Endothelial cell of umbilical vein (primary cell): ENCODE results near the gene SLC9B1. TPM values are rescaled to one million over a fixed set of nuclear protein-coding genes. Genes with fewer than 3 reads are reported as not detected.

Experiments
- BruUV-seq: library from RNA; stranded (reverse); fragments of 400-500 nt; replicated peaks from 2 replicates; lab custom pipeline; 2021; lab: Mats Ljungman, UMichigan
- CTCF ChIA-PET: fragments of 300-600, 350-600 bp; sonication (Branson Sonifier 250); formaldehyde crosslinking; loops from one replicate; lab custom pipeline; 2021; ENCODE audit warnings: antibody characterized with exemption, inconsistent platforms; lab: Charles Lee
- POLR2A ChIA-PET: fragments of 300-600, 350-600 bp; sonication (Branson Sonifier 250); formaldehyde crosslinking; loops from one replicate; lab custom pipeline; 2021; ENCODE audit warnings: antibody characterized with exemption, inconsistent platforms; lab: Charles Lee
- DNase-seq: peaks from one replicate; pipeline ENCODE4 v3.0.0-alpha.2; 2011; ENCODE audit warnings: low read depth, low spot score
- FAIRE-seq: peaks from 2 replicates; lab custom pipeline; 2011; peaks lifted over from hg19 to GRCh38; lab: Jason Lieb, UNC
- H2AFZ ChIP-seq: 2 replicates; pipeline ENCODE4 v1.6.0; 2012; ENCODE audit warnings: low read depth, low read length, control low read depth, inconsistent platforms
- H3K27ac ChIP-seq: 2 replicates; pipeline ENCODE4 v1.5.1; 2011; ENCODE audit warnings: low read depth, mild to moderate bottlenecking, control low read depth, low read length, moderate library complexity; ENCODE audit not compliant: insufficient read depth
- H3K27me3 ChIP-seq, 2 experiments: 2 replicates each; pipeline versions ENCODE4 v1.6.0 to v1.6.1; 2011; ENCODE audit warnings: low read length in 2 of 2, mixed read lengths in 1 of 2; ENCODE audit not compliant: control insufficient read depth in 2 of 2, insufficient read depth in 2 of 2
- H3K36me3 ChIP-seq, 2 experiments: 2 replicates in 1 of 2; 3 replicates in 1 of 2; pipeline ENCODE4 v1.5.1; 2011; ENCODE audit warnings: low read length in 2 of 2, mild to moderate bottlenecking in 1 of 2, moderate library complexity in 1 of 2; ENCODE audit not compliant: control insufficient read depth in 2 of 2, insufficient read depth in 2 of 2; ENCODE audit errors: extremely low read depth in 1 of 2
- H3K4me1 ChIP-seq: 3 replicates; pipeline ENCODE4 v1.5.1; 2011; ENCODE audit warnings: mild to moderate bottlenecking, low read length; ENCODE audit not compliant: control insufficient read depth, insufficient read depth; ENCODE audit errors: extremely low read depth
- H3K4me2 ChIP-seq: 2 replicates; pipeline ENCODE4 v1.6.1; 2011; ENCODE audit warnings: low read length, control low read depth, mixed read lengths; ENCODE audit not compliant: insufficient read depth
- H3K4me3 ChIP-seq, 3 experiments: fragments of 200-600 bp in 1 of 3; sonication (generic), shearing (Covaris generic) in 1 of 3; replicated peaks in 1 of 3; 2 replicates each; pipeline ENCODE4 v1.5.1; 2011 to 2016; ENCODE audit warnings: control low read depth in 3 of 3, low read length in 3 of 3, mild to moderate bottlenecking in 2 of 3, inconsistent platforms in 1 of 3, low read depth in 1 of 3, moderate library complexity in 1 of 3; ENCODE audit not compliant: insufficient read depth in 1 of 3
- H3K79me2 ChIP-seq: 2 replicates; pipeline ENCODE4 v1.6.0; 2012; ENCODE audit warnings: low read length, inconsistent platforms; ENCODE audit not compliant: control insufficient read depth, insufficient read depth
- H3K9ac ChIP-seq: replicated peaks from 2 replicates; pipeline ENCODE3; 2011; ENCODE audit warnings: low read length, control low read depth; ENCODE audit not compliant: insufficient read depth; ENCODE audit errors: extremely low read depth
- H3K9me1 ChIP-seq: replicated peaks from 3 replicates; pipeline ENCODE4 v1.6.0; 2011; ENCODE audit warnings: mild to moderate bottlenecking, low read length; ENCODE audit not compliant: control insufficient read depth, insufficient read depth; ENCODE audit errors: extremely low read depth
- H3K9me3 ChIP-seq: replicated peaks from 2 replicates; pipeline ENCODE4 v1.5.1; 2012; ENCODE audit warnings: low read length, inconsistent platforms; ENCODE audit not compliant: control insufficient read depth, insufficient read depth
- H4K20me1 ChIP-seq: replicated peaks from 2 replicates; pipeline ENCODE3; 2011; ENCODE audit warnings: mild to moderate bottlenecking, low read length; ENCODE audit not compliant: control insufficient read depth, insufficient read depth; ENCODE audit errors: extremely low read depth
- EZH2 ChIP-seq: IDR thresholded peaks from 2 replicates; pipeline ENCODE4 v1.6.1; 2012; ENCODE audit warnings: borderline replicate concordance, low read depth, mild to moderate bottlenecking, moderate library complexity, low read length, inconsistent platforms; ENCODE audit not compliant: severe bottlenecking
- FOS ChIP-seq: IDR thresholded peaks from 2 replicates; pipeline ENCODE4 v1.6.1; 2011; ENCODE audit warnings: mild to moderate bottlenecking, low read length, moderate library complexity, borderline replicate concordance; ENCODE audit not compliant: insufficient read depth
- GATA2 ChIP-seq: IDR thresholded peaks from 2 replicates; pipeline ENCODE4 v1.7.0; 2011; ENCODE audit warnings: low read depth, mild to moderate bottlenecking, moderate library complexity, mixed read lengths, low read length; ENCODE audit not compliant: insufficient read length, insufficient read depth
- JUN ChIP-seq: IDR thresholded peaks from 2 replicates; pipeline ENCODE4 v1.6.1; 2011; ENCODE audit warnings: borderline replicate concordance, low read depth; ENCODE audit not compliant: insufficient read length, insufficient read depth
- MYC ChIP-seq: IDR thresholded peaks from one replicate; pipeline ENCODE4 v1.6.1; 2011; ENCODE audit warnings: mild to moderate bottlenecking, low read depth, low read length
- POLR2A ChIP-seq: IDR thresholded peaks from 2 replicates; pipeline ENCODE4 v1.6.1; 2012; ENCODE audit warnings: low read depth, mild to moderate bottlenecking, control low read depth, low read length
- POLR2AphosphoS5 ChIP-seq: IDR thresholded peaks from 2 replicates; pipeline ENCODE4 v1.6.1; 2012; ENCODE audit warnings: low read depth, mild to moderate bottlenecking, control low read depth, low read length, moderate library complexity; ENCODE audit not compliant: insufficient read depth
- dilution Hi-C: fragments of 300-500 bp; cut with MboI; formaldehyde crosslinking; loops from one replicate; pipeline ENCODE4 v1.15.0; 2019; ENCODE audit warnings: low sequenced_read_pairs; ENCODE audit not compliant: extremely low pct_ligation_motif_present
- intact Hi-C: fragments of 100-400 bp; cut with micrococcal nuclease; formaldehyde crosslinking; loops from one replicate; pipeline ENCODE4 v1.10.0; 2022
- polyA plus RNA-seq, 4 experiments: library from polyadenylated mRNA; depleted of rRNA in 3 of 4; stranded (reverse) in 3 of 4; unstranded in 1 of 4; fragments of >200 nt; gene quantifications; 2 replicates each; pipeline versions ENCODE4 v1.2.1 to v1.2.3, GENCODE V29; 2011 to 2012; ENCODE audit warnings: missing spikeins in 1 of 4
- total RNA-seq: library from RNA; stranded (reverse); gene quantifications from 2 replicates; pipeline ENCODE4 v1.2.3, GENCODE V29; 2021
- TF ChIP-seq, protein P1 (sequence below), 2 donors: IDR thresholded peaks; 1 replicate in 1 of 2; 2 replicates in 1 of 2; pipeline ENCODE4 v1.5.1; 2011; ENCODE audit warnings: low read length in 2 of 2, mild to moderate bottlenecking in 2 of 2, moderate library complexity in 2 of 2, control low read depth in 1 of 2, inconsistent platforms in 1 of 2, low read depth in 1 of 2; ENCODE audit not compliant: insufficient read depth in 1 of 2; ENCODE audit errors: extremely low read depth in 1 of 2
- TF ChIP-seq, protein P2 (sequence below): IDR thresholded peaks from 2 replicates; pipeline ENCODE4 v1.6.1; 2011; ENCODE audit not compliant: insufficient read depth, insufficient read length

SLC9B1 gene
- total and polyA plus RNA-seq, 2 donors (not counting 3 experiments of a cell fraction or from before 2014, with no cell fraction given): 0.19 to 0.49 TPM

DNA sequence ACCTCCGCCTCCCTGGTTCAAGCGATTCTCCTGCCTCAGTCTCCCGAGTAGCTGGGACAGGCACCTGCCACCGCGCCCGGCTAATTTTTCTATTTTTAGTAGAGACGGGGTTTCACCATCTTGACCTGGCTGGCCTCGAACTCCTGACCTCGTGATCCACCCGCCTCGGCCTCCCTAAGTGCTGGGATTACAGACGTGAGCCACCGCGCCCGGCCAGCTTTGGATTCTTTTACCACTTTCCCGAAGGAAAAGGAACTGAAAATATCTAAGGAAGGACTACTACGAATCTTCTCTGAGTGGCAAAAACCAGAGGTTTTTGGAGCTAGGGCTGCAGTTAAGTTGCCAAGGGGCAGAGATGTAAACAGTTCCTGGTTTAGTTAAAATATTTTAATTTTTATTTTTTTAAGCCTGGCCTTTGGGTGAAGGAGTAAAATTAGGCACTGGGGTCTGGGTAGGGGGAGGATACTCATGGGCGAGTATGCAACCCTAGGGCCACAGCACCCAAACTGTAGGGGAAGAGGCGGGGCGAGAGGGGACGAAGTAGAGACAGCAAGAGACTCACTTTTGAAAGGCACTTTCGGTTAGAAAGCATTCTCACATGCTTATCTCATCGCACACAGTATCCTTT, 151.2 kb downstream of the SLC9B1 start:
- intact Hi-C loops: loop anchor here (2.0 to 5.0 kb wide), 8 partner anchors 106 to 731 kb away; partner anchors contain the start of genes BDH2, MANBA, NFKB1 and SLC9B1
- Histone ChIP-seq H3K79me2 (peaks cover 20% of the 10 kb centered on the region), H4K20me1 (no peaks in the 10 kb centered on the region), H3K9me3 (no peaks in the 10 kb centered on the region), H3K36me3 (no peaks in the 10 kb centered on the region), H3K4me3 (peak overlapping the region; percentile 31 to 78 (median 74)), H3K9me1 (no peaks in the 10 kb centered on the region), H2AFZ (peak overlapping the region; percentile 93), H3K9ac (peak overlapping the region; percentile 84), H3K27me3 (no peaks in the 10 kb centered on the region), H3K4me1 (peaks cover 25% of the 10 kb centered on the region), H3K4me2 (peak overlapping the region; percentile 66), H3K27ac (peak overlapping the region; percentile 76)
- TSS peak; percentile 80 for BruUV-seq
- no peak for TF ChIP-seq EZH2
- TF ChIP-seq FOS: no peak
- no peak for TF ChIP-seq POLR2AphosphoS5
- TF ChIP-seq MYC: no peak
- no peak for TF ChIP-seq JUN
- TF ChIP-seq, protein P1, sequence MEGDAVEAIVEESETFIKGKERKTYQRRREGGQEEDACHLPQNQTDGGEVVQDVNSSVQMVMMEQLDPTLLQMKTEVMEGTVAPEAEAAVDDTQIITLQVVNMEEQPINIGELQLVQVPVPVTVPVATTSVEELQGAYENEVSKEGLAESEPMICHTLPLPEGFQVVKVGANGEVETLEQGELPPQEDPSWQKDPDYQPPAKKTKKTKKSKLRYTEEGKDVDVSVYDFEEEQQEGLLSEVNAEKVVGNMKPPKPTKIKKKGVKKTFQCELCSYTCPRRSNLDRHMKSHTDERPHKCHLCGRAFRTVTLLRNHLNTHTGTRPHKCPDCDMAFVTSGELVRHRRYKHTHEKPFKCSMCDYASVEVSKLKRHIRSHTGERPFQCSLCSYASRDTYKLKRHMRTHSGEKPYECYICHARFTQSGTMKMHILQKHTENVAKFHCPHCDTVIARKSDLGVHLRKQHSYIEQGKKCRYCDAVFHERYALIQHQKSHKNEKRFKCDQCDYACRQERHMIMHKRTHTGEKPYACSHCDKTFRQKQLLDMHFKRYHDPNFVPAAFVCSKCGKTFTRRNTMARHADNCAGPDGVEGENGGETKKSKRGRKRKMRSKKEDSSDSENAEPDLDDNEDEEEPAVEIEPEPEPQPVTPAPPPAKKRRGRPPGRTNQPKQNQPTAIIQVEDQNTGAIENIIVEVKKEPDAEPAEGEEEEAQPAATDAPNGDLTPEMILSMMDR (IDR thresholded peaks at IDR 0.05; ENCODE audit: extremely low read depth in 1 of 2, insufficient read depth in 1 of 2, low read depth in 1 of 2, low read length in 2 of 2): no peak
- no peak for TF ChIP-seq POLR2A
- TF ChIP-seq GATA2: no peak
- TF ChIP-seq, protein P2, sequence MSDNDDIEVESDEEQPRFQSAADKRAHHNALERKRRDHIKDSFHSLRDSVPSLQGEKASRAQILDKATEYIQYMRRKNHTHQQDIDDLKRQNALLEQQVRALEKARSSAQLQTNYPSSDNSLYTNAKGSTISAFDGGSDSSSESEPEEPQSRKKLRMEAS: no peak
- dilution Hi-C loops: no loop called here
- DNase-seq: no peak
- no peak for FAIRE-seq
- ChIA-PET CTCF (interaction anchor here (1.0 to 1.8 kb wide), 4 partner anchors 13 to 248 kb away, joined by 3 to 13 read pairs (median 6); no protein-coding TSS in a partner anchor), POLR2A (interaction anchor here (1.2 to 2.5 kb wide), 2 partner anchors 40 to 248 kb away, joined by 3 to 35 read pairs; partner anchors contain the start of gene UBE2D3)
